GM12873 (cell line): Measurements from ENCODE around the gene GPER1.

Source experiments
- CTCF ChIP-seq: IDR thresholded peaks from 2 replicates; pipeline ENCODE4 v1.5.1; 2012; ENCODE audit warnings: low read depth, mild to moderate bottlenecking, moderate library complexity, low read length, control low read depth; ENCODE audit not compliant: insufficient read depth; ENCODE audit errors: missing control alignments

Gene GPER1

GRCh38 chr7:1045069-1046063, 42.5 kb upstream of the GPER1 start:
- TF ChIP-seq CTCF, result no peak

- TF ChIP-seq CTCF, result no peak
Measured at GRCh38 chr7:1046722-1047679, 40.9 kb upstream of the GPER1 start.

GRCh38 chr7:1049006-1049741, 38.7 kb upstream of the GPER1 start:
- TF ChIP-seq CTCF, result no peak

- TF ChIP-seq CTCF, result no peak
Measured at GRCh38 chr7:1049801-1050200, 38.1 kb upstream of the GPER1 start.

GRCh38 chr7:1050254-1050906, 37.5 kb upstream of the GPER1 start:
- TF ChIP-seq CTCF, result no peak

- no peak for TF ChIP-seq CTCF
Measured at GRCh38 chr7:1050956-1051690, 36.8 kb upstream of the GPER1 start.
